ENCODE data around the gene GDF9. TPM values are rescaled to one million over a fixed set of nuclear protein-coding genes. Genes with fewer than 3 reads are reported as not detected.

GDF9 gene
- total and polyA plus RNA-seq, 9 donors: 0.20 to 0.93 (median 0.30) TPM; not detected in 2

DNA sequence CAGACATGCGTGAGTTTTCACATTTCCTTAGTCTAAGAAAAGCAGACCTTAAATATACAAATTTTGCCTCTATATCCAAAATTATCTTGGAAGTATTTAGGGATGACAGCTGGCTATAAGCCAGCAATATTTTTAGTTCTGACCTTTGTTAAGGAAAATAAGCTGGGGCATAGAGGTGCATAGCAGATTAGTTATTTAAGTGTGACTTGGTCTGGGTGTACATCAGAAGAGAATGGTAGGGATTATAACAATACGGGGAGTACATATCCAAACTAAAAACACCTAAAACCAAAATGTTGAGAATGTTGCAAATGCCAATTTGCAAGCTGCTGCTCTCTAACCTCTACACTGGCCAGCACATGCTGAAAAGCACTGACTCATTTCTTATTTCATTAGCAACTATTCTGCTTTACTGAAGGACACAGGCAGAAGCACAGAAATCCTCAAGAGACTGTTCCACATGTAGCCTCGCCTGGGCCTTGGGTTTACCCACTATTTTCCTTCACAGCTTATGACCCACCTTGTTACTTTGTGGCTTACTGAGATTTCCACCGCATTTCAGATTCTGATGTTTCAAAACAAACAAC is 29.5 kb upstream of the GDF9 start:
- Histone ChIP-seq H3K27ac (no peak overlapping the region), H3K4me1 (ENCODE audit: insufficient read depth) (no peaks in the 10 kb centered on the region), H3K36me3 (no peaks in the 10 kb centered on the region), H3K4me3 (no peak overlapping the region), H3K27me3 (no peaks in the 10 kb centered on the region), H3K9me3 (no peaks in the 10 kb centered on the region)
- TF ChIP-seq, protein P1, sequence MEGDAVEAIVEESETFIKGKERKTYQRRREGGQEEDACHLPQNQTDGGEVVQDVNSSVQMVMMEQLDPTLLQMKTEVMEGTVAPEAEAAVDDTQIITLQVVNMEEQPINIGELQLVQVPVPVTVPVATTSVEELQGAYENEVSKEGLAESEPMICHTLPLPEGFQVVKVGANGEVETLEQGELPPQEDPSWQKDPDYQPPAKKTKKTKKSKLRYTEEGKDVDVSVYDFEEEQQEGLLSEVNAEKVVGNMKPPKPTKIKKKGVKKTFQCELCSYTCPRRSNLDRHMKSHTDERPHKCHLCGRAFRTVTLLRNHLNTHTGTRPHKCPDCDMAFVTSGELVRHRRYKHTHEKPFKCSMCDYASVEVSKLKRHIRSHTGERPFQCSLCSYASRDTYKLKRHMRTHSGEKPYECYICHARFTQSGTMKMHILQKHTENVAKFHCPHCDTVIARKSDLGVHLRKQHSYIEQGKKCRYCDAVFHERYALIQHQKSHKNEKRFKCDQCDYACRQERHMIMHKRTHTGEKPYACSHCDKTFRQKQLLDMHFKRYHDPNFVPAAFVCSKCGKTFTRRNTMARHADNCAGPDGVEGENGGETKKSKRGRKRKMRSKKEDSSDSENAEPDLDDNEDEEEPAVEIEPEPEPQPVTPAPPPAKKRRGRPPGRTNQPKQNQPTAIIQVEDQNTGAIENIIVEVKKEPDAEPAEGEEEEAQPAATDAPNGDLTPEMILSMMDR (IDR thresholded peaks at IDR 0.05): no peak
- TF ChIP-seq POLR2A (IDR thresholded peaks at IDR 0.05) (no peak), EP300 (IDR thresholded peaks at IDR 0.05) (no peak)
- DNase-seq: no peak
- 75 to 88% (median 79%) methylated on average over 4 of the region's 4 CpGs for WGBS, 3 donors
- intact Hi-C loops (cut with DNase I): no loop called here

DNA sequence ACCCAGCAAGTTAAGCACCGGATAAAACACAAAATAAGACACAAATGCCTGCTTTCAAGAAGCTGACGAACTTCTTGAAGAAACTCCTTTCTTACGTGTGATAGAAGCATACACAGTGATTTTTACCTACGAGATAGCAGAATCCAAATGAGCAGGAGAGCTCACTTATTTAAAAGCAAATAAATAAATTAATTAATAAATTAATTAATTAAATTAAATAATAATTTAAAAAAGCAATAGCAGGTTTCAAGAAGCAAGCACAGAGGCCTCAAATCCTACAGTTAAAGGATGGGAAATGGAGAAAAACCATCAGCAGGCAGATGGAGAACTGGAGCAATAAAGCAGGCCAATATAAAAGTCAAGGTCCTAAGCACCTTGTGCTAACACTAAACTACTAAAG is 24.5 kb upstream of the GDF9 start:
- intact Hi-C loops (cut with DNase I): no loop called here
- Histone ChIP-seq H3K4me1 (ENCODE audit: insufficient read depth) (no peaks in the 10 kb centered on the region), H3K9me3 (no peaks in the 10 kb centered on the region), H3K36me3 (no peaks in the 10 kb centered on the region), H3K27ac (no peak overlapping the region), H3K27me3 (no peaks in the 10 kb centered on the region), H3K4me3 (no peak overlapping the region)
- no peak for TF ChIP-seq EP300 (IDR thresholded peaks at IDR 0.05)
- TF ChIP-seq POLR2A (IDR thresholded peaks at IDR 0.05): no peak
- TF ChIP-seq, protein P1 (IDR thresholded peaks at IDR 0.05): no peak
- no peak for DNase-seq
- WGBS, 3 donors: 89 to 93% (median 92%) methylated on average over 4 of the region's 4 CpGs

DNA sequence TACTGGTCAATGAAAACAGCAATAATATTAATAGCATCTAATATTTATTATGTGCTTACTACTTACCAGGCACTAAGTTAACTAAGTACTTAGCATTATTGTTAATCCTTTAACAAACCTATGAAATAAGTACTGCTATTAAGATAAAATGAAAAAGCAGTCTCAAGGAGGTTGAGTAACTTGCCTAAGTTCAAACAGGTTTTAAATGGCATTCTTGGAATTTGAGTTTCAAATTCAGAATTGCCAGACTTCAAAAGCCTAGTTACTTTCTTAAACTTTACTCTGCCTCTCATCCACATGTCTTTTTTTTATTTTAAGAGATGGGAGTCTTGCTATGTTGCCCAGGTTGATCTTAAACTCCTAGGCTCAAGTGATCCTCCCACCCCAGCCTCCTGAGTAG is 23.2 kb upstream of the GDF9 start:
- intact Hi-C loops (cut with DNase I): no loop called here
- Histone ChIP-seq H3K36me3 (no peaks in the 10 kb centered on the region), H3K9me3 (no peaks in the 10 kb centered on the region)

GRCh38 chr5:132887283-132887682 is 21.0 kb upstream of the GDF9 start:
- Histone ChIP-seq H3K9me3 (no peaks in the 10 kb centered on the region), H3K27me3 (no peaks in the 10 kb centered on the region), H3K4me1 (ENCODE audit: insufficient read depth) (no peaks in the 10 kb centered on the region), H3K27ac (no peak overlapping the region), H3K4me3 (no peak overlapping the region), H3K36me3 (no peaks in the 10 kb centered on the region)
- intact Hi-C loops (cut with DNase I): no loop called here
- no peak for DNase-seq
- 3 to 12% (median 3%) methylated on average over 1 of the region's 1 CpG for WGBS, 3 donors
- TF ChIP-seq POLR2A (IDR thresholded peaks at IDR 0.05): no peak
- TF ChIP-seq EP300 (IDR thresholded peaks at IDR 0.05): no peak
- TF ChIP-seq, protein P1 (IDR thresholded peaks at IDR 0.05): no peak

More for the DNA sequence above, 23.2 kb upstream of the GDF9 start:
- no peaks in the 10 kb centered on the region for H3K27me3 ChIP-seq
- H3K4me3 ChIP-seq: no peak overlapping the region
- TF ChIP-seq POLR2A (IDR thresholded peaks at IDR 0.05) (no peak), EP300 (IDR thresholded peaks at IDR 0.05) (no peak)
- TF ChIP-seq, protein P1 (IDR thresholded peaks at IDR 0.05): no peak
- no peak overlapping the region for H3K27ac ChIP-seq
- no peak for DNase-seq
- no peaks in the 10 kb centered on the region for H3K4me1 ChIP-seq (ENCODE audit: insufficient read depth)
